SK-N-SH treated with all-trans-retinoic acid at 6 μM for 48 hours (cell line): ENCODE results near the gene EPHB4.
"Not testable (repeated sequence)": the region's sequence is repeated elsewhere in the genome, so short reads cannot be mapped to it uniquely, and the experiment has no call there.

Source experiments
- ATAC-seq: fragments of 200-7000 bp; cut with Tn5 transposase; 3 replicates; pipeline ENCODE4 v1.9.1; 2020; ENCODE audit warnings: mild to moderate bottlenecking, moderate library complexity
- ARNTL ChIP-seq: fragments of 450-650 bp; formaldehyde crosslinking; IDR thresholded peaks from 2 replicates; pipeline ENCODE4 v1.5.0; 2020; ENCODE audit warnings: low read depth, mild to moderate bottlenecking, moderate library complexity, borderline replicate concordance
- BACH2 ChIP-seq: fragments of 250-450 bp; sonication (Bioruptor Pico); IDR thresholded peaks from 2 replicates; pipeline ENCODE4 v1.9.0; 2021; ENCODE audit warnings: mild to moderate bottlenecking, borderline replicate concordance
- CSDC2 ChIP-seq: fragments of 250-450 bp; sonication (Bioruptor Pico); IDR thresholded peaks from 2 replicates; pipeline ENCODE4 v1.5.0; 2020; ENCODE audit warnings: mild to moderate bottlenecking, moderate library complexity
- ESRRG ChIP-seq: fragments of 250-450 bp; sonication (Bioruptor Pico); IDR thresholded peaks from 2 replicates; pipeline ENCODE4 v1.6.1; 2021; ENCODE audit warnings: mild to moderate bottlenecking
- GLIS3 ChIP-seq: fragments of 250-450 bp; sonication (Bioruptor Pico); IDR thresholded peaks from 2 replicates; pipeline ENCODE4 v1.5.0; 2020; ENCODE audit warnings: mild to moderate bottlenecking, moderate library complexity
- ISL1 ChIP-seq: fragments of 250-450 bp; sonication (Bioruptor Pico); IDR thresholded peaks from 2 replicates; pipeline ENCODE4 v2.1.2; 2022; ENCODE audit warnings: mild to moderate bottlenecking, moderate library complexity
- OSR1 ChIP-seq: fragments of 250-450 bp; sonication (Bioruptor Pico); IDR thresholded peaks from 2 replicates; pipeline ENCODE4 v1.8.0; 2022; ENCODE audit warnings: moderate library complexity, mild to moderate bottlenecking, inconsistent platforms
- SNAI2 ChIP-seq: fragments of 250-450 bp; sonication (Bioruptor Pico); IDR thresholded peaks from 2 replicates; pipeline ENCODE4 v1.5.0; 2020; ENCODE audit warnings: mild to moderate bottlenecking, moderate library complexity
- TCF4 ChIP-seq: fragments of 250-450 bp; sonication (Bioruptor Pico); IDR thresholded peaks from 2 replicates; pipeline ENCODE4 v1.8.0; 2021; ENCODE audit warnings: mild to moderate bottlenecking, moderate library complexity, borderline replicate concordance
- TOX ChIP-seq: fragments of 250-450 bp; sonication (Bioruptor Pico); IDR thresholded peaks from 2 replicates; pipeline ENCODE4 v1.8.0; 2021; ENCODE audit warnings: mild to moderate bottlenecking, moderate library complexity, borderline replicate concordance
- ZC3H10 ChIP-seq: fragments of 250-450 bp; sonication (Bioruptor Pico); IDR thresholded peaks from 2 replicates; pipeline ENCODE4 v1.5.1; 2021; ENCODE audit warnings: mild to moderate bottlenecking, moderate library complexity
- ZFP3 ChIP-seq: fragments of 250-450 bp; sonication (Bioruptor Pico); IDR thresholded peaks from 2 replicates; pipeline ENCODE4 v1.5.0; 2020; ENCODE audit warnings: mild to moderate bottlenecking, moderate library complexity
- ZFP30 ChIP-seq: fragments of 450-650 bp; formaldehyde crosslinking; IDR thresholded peaks from 2 replicates; pipeline ENCODE4 v1.5.0; 2022; ENCODE audit warnings: mild to moderate bottlenecking, moderate library complexity
- ZNF70 ChIP-seq: fragments of 450-650 bp; formaldehyde crosslinking; IDR thresholded peaks from 2 replicates; pipeline ENCODE4 v1.5.0; 2020; ENCODE audit warnings: mild to moderate bottlenecking, moderate library complexity
- ZNF8 ChIP-seq: fragments of 450-650 bp; formaldehyde crosslinking; IDR thresholded peaks from 2 replicates; pipeline ENCODE4 v1.5.0; 2020; ENCODE audit warnings: mild to moderate bottlenecking, moderate library complexity
- TF ChIP-seq, protein P1 (sequence below): fragments of 250-450 bp; sonication (Bioruptor Pico); IDR thresholded peaks from 2 replicates; pipeline ENCODE4 v1.5.0; 2020; ENCODE audit warnings: mild to moderate bottlenecking, moderate library complexity
- TF ChIP-seq, protein P2 (sequence below): fragments of 250-450 bp; sonication (Bioruptor Pico); IDR thresholded peaks from 2 replicates; pipeline ENCODE4 v1.5.1; 2021; ENCODE audit warnings: mild to moderate bottlenecking, moderate library complexity
- TF ChIP-seq, protein P3 (sequence below): fragments of 250-450 bp; sonication (Bioruptor Pico); IDR thresholded peaks from 2 replicates; pipeline ENCODE4 v1.5.1; 2020; ENCODE audit warnings: low read depth, mild to moderate bottlenecking, moderate library complexity
- TF ChIP-seq, protein P4 (sequence below): fragments of 250-450 bp; sonication (Bioruptor Pico); IDR thresholded peaks from 2 replicates; pipeline ENCODE4 v1.8.0; 2020; ENCODE audit warnings: mild to moderate bottlenecking, moderate library complexity, borderline replicate concordance
- TF ChIP-seq, protein P5 (sequence below): fragments of 250-450 bp; sonication (Bioruptor Pico); IDR thresholded peaks from 2 replicates; pipeline ENCODE4 v1.8.0; 2021; ENCODE audit warnings: low read depth, mild to moderate bottlenecking, moderate library complexity, borderline replicate concordance

The EPHB4 gene

DNA sequence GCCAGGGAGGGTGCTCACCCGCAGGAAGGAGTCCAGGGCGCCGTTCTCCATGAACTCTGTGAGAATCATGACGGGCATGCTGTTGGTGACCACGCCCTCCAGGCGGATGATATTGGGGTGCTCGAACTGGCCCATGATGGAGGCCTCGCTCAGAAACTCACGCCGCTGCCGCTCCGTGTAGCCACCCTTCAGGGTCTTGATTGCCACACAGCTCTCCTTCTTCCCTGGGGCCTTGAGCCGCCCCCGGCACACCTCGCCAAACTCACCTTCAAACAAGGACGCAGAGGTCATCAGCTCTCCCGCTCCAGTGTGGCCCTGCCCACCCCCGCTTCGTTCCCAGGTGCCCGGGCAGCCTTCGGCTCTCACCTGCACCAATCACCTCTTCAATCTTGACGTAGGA, 14.6 kb downstream of the EPHB4 start:
- TF ChIP-seq GLIS3 (CRISPR knock-in tag) (no peak), ZFP30 (no peak), ESRRG (CRISPR knock-in tag) (no peak), TOX (CRISPR knock-in tag) (no peak), BACH2 (no peak), ZFP3 (no peak), SNAI2 (CRISPR knock-in tag) (no peak)
- no peak for ATAC-seq

DNA sequence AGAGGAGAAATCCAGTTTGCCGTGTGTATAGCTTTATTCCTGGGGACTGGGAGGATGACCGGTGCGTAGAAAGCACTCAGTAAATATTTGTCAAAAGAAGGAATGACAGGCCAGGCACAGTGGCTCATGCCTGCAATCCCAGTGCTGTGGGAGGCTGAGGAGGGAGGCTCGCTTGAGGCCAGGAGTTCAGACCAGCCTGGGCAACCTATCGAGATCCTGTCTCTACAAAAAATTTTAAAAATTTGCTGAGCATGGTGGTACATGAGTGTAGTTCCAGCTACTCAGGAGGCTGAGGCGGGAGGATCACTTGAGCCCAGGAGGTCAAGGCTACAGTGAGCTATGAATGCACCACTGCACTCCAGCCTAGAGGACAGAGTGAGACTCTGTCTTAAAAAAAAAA, 15.8 kb downstream of the EPHB4 start:
- ATAC-seq = no peak
- TF ChIP-seq ISL1 (no peak), TCF4 (CRISPR knock-in tag) (no peak), ZNF70 (CRISPR knock-in tag) (no peak), ZFP3 (no peak), ZNF8 (no peak), CSDC2 (CRISPR knock-in tag) (no peak), ZC3H10 (no peak), ZFP30 (no peak), OSR1 (CRISPR knock-in tag) (no peak)
- TF ChIP-seq, protein P1, sequence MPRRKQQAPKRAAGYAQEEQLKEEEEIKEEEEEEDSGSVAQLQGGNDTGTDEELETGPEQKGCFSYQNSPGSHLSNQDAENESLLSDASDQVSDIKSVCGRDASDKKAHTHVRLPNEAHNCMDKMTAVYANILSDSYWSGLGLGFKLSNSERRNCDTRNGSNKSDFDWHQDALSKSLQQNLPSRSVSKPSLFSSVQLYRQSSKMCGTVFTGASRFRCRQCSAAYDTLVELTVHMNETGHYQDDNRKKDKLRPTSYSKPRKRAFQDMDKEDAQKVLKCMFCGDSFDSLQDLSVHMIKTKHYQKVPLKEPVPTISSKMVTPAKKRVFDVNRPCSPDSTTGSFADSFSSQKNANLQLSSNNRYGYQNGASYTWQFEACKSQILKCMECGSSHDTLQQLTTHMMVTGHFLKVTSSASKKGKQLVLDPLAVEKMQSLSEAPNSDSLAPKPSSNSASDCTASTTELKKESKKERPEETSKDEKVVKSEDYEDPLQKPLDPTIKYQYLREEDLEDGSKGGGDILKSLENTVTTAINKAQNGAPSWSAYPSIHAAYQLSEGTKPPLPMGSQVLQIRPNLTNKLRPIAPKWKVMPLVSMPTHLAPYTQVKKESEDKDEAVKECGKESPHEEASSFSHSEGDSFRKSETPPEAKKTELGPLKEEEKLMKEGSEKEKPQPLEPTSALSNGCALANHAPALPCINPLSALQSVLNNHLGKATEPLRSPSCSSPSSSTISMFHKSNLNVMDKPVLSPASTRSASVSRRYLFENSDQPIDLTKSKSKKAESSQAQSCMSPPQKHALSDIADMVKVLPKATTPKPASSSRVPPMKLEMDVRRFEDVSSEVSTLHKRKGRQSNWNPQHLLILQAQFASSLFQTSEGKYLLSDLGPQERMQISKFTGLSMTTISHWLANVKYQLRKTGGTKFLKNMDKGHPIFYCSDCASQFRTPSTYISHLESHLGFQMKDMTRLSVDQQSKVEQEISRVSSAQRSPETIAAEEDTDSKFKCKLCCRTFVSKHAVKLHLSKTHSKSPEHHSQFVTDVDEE (CRISPR knock-in tag) = no peak
- TF ChIP-seq, protein P2, sequence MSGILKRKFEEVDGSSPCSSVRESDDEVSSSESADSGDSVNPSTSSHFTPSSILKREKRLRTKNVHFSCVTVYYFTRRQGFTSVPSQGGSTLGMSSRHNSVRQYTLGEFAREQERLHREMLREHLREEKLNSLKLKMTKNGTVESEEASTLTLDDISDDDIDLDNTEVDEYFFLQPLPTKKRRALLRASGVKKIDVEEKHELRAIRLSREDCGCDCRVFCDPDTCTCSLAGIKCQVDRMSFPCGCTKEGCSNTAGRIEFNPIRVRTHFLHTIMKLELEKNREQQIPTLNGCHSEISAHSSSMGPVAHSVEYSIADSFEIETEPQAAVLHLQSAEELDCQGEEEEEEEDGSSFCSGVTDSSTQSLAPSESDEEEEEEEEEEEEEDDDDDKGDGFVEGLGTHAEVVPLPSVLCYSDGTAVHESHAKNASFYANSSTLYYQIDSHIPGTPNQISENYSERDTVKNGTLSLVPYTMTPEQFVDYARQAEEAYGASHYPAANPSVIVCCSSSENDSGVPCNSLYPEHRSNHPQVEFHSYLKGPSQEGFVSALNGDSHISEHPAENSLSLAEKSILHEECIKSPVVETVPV = no peak
- TF ChIP-seq, all 23 proteins: peak for 0

DNA sequence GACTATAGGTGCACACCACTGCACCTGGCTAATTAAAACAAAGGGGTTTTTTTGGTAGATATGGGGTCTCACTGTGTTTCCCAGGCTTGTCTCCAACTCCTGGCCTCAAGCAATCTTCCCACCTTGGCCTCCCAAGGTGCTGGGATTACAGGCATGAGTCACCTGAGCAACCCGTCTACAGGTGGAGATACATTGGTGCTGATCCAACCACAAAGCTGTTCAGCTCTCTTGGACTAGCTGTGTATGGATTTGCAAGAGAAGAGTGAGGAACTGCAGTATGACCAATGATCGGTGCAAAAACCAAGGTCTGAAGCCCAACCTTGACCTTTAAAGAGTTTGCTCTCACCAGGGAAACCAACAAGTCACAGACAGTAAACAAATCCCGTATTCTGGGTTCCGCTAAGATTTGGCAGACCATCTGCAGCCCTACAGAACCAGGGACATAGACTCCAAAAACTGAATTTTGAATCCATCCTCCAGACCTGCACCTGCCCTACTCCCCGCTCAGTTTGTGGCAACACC, 18.9 kb downstream of the EPHB4 start:
- no peak for ATAC-seq
- TF ChIP-seq TCF4 (CRISPR knock-in tag) = no peak
- TF ChIP-seq, protein P3, sequence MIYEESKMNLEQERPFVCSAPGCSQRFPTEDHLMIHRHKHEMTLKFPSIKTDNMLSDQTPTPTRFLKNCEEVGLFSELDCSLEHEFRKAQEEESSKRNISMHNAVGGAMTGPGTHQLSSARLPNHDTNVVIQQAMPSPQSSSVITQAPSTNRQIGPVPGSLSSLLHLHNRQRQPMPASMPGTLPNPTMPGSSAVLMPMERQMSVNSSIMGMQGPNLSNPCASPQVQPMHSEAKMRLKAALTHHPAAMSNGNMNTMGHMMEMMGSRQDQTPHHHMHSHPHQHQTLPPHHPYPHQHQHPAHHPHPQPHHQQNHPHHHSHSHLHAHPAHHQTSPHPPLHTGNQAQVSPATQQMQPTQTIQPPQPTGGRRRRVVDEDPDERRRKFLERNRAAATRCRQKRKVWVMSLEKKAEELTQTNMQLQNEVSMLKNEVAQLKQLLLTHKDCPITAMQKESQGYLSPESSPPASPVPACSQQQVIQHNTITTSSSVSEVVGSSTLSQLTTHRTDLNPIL (CRISPR knock-in tag) = no peak
- TF ChIP-seq SNAI2 (CRISPR knock-in tag) = no peak

DNA sequence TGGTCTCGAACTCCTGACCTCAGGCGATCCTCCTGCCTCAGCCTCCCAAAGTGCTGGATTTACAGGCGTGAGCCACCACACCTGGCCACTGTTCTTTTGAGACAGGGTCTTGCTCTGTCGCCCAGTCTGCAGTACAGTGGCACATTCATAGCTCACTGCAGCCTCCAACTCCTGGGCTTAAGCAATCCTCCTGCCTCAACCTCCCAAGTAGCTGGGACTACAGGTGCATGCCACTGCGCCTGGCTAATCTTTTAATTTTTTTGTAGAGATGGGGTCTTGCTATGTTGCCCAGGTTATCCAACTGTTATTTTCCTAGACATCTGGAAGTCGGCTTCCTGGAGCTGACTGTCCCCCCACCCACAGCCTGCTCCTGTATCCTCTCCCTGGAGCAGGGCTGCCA, 20.4 kb downstream of the EPHB4 start:
- ATAC-seq = not testable (repeated sequence)

DNA sequence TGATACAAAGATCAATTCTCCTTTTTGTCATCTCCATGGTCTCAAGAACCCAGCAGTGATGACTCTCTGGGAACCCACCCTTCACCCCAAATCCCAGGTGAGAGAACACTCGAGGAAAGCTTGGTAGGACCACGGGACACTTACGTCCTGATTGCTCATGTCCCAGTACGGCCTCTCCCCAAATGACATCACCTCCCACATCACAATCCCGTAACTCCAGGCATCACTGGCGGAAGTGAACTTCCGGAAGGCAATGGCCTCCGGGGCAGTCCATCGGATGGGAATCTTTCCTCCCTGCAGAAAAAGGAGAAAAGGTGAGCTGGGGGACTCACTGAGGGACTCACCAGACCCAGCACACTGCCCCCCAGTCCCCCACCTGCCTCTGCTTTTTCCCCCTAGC, 21.0 kb downstream of the EPHB4 start:
- TF ChIP-seq BACH2 = no peak
- TF ChIP-seq TOX (CRISPR knock-in tag) = no peak
- TF ChIP-seq GLIS3 (CRISPR knock-in tag) = no peak
- no peak for TF ChIP-seq ESRRG (CRISPR knock-in tag)
- TF ChIP-seq, protein P4, sequence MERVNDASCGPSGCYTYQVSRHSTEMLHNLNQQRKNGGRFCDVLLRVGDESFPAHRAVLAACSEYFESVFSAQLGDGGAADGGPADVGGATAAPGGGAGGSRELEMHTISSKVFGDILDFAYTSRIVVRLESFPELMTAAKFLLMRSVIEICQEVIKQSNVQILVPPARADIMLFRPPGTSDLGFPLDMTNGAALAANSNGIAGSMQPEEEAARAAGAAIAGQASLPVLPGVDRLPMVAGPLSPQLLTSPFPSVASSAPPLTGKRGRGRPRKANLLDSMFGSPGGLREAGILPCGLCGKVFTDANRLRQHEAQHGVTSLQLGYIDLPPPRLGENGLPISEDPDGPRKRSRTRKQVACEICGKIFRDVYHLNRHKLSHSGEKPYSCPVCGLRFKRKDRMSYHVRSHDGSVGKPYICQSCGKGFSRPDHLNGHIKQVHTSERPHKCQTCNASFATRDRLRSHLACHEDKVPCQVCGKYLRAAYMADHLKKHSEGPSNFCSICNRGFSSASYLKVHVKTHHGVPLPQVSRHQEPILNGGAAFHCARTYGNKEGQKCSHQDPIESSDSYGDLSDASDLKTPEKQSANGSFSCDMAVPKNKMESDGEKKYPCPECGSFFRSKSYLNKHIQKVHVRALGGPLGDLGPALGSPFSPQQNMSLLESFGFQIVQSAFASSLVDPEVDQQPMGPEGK (CRISPR knock-in tag) = no peak
- TF ChIP-seq, protein P1 (CRISPR knock-in tag) = no peak
- TF ChIP-seq ZFP30 = no peak
- TF ChIP-seq ARNTL (CRISPR knock-in tag) = no peak
- no peak for TF ChIP-seq ZFP3
- TF ChIP-seq, protein P5, sequence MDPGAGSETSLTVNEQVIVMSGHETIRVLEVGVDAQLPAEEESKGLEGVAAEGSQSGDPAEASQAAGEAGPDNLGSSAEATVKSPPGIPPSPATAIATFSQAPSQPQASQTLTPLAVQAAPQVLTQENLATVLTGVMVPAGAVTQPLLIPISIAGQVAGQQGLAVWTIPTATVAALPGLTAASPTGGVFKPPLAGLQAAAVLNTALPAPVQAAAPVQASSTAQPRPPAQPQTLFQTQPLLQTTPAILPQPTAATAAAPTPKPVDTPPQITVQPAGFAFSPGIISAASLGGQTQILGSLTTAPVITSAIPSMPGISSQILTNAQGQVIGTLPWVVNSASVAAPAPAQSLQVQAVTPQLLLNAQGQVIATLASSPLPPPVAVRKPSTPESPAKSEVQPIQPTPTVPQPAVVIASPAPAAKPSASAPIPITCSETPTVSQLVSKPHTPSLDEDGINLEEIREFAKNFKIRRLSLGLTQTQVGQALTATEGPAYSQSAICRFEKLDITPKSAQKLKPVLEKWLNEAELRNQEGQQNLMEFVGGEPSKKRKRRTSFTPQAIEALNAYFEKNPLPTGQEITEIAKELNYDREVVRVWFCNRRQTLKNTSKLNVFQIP (CRISPR knock-in tag) = no peak
- TF ChIP-seq ZC3H10 = no peak
- TF ChIP-seq SNAI2 (CRISPR knock-in tag) = no peak
- TF ChIP-seq ZNF70 (CRISPR knock-in tag) = no peak
- TF ChIP-seq, protein P2 = no peak
- TF ChIP-seq TCF4 (CRISPR knock-in tag) = no peak
- TF ChIP-seq CSDC2 (CRISPR knock-in tag) = no peak
- TF ChIP-seq ZNF8 = no peak
- ATAC-seq = no peak
